NCI-H2227 (cell line): ENCODE results near the gene SLC22A23.

Experiments used
- DNase-seq: peaks from one replicate; lab custom pipeline; 2025; ENCODE audit not compliant: unreplicated experiment; lab: John Stamatoyannopoulos, UW

The SLC22A23 gene

DNA sequence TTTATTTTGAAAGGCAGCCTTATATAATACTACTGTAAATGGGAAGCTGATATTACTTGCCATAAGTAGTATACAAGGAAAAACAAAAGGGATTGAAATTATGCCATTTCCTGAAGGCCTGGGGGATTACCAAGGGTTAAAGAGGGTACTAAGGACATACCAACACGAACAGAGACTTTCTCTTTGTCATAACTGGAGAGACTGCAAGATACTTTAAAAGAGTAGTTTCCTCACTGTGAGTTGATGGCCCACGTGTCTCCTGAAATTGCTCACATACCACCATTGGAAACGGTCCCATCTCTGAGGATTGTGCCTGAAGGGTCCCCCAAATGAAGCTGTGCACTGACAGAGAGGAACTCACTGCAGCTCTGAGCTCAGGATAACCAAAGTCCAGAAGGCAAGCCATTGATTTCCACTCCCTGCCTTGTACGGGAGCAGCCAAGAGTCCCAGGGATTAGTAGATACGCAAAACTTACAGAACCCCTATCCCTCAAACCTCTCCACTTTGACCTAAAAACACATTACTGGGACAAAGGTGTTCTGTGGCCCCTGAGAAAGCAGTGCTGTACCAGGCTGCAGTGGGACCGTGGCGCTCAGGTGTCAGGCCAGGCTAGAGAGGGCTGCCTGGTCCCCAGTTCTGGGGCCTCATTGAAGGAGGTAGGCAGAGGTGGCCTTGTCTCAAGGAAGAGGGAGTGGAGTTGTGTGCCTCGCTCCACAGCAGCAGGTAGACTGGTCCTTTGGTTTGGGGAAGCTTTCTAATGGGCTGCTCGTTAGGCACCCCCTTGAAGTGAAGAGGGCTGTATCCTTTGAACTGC lies 182.9 kb downstream of the SLC22A23 start:
- no peak for DNase-seq

- no peak for DNase-seq
Measured at GRCh38 chr6:3272911-3273547, 183.8 kb downstream of the SLC22A23 start.

- no peak for DNase-seq
Measured at GRCh38 chr6:3271756-3272155, 185.1 kb downstream of the SLC22A23 start.

DNA sequence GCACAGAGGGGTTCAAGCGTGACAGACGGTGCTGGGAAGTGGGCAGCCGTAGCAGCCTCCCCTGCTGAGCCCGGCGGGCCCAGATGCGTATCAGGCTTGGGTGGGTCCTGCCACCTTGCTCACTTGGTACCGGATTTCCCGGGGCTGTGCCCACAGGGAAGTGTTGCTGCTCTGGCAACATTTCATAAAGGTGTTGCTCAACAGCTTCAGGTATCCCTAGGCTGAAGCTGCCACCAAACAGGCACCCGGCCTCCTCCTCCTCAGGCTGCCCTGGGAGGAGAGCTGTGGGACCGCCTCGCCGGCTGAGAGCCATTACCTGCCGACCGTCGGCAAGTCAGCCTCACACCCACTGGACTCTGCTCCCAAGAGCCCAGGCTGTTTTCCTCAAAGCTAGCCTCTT lies 186.6 kb downstream of the SLC22A23 start:
- no peak for DNase-seq

- no peak for DNase-seq
Measured at GRCh38 chr6:3269281-3269975, 187.4 kb downstream of the SLC22A23 start.

GRCh38 chr6:3268680-3269079 lies 188.2 kb downstream of the SLC22A23 start:
- DNase-seq = no peak

GRCh38 chr6:3267162-3267561 lies 189.7 kb downstream of the SLC22A23 start:
- no peak for DNase-seq

GRCh38 chr6:3266170-3266569 lies 190.7 kb downstream of the SLC22A23 start:
- no peak for DNase-seq

DNA sequence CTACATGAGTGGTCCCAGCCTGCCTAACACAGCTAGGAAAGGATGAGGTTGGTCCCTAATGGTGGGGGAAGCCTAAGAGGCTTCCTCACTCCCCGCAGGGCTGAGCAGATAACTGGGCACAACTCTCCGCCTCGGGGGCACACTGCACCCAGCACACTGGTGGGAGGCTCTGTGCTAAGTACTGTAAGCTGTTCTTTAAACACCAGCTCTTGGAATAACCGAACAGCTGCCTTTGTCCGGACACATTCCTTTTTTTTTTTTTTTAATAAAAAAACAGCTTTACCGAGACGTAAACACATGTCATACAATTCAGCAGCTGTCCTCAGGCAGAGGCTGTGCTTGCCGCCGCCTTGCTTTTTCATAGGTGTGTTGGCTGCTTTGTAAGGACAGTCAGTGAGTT lies 191.2 kb downstream of the SLC22A23 start:
- DNase-seq = no peak

DNA sequence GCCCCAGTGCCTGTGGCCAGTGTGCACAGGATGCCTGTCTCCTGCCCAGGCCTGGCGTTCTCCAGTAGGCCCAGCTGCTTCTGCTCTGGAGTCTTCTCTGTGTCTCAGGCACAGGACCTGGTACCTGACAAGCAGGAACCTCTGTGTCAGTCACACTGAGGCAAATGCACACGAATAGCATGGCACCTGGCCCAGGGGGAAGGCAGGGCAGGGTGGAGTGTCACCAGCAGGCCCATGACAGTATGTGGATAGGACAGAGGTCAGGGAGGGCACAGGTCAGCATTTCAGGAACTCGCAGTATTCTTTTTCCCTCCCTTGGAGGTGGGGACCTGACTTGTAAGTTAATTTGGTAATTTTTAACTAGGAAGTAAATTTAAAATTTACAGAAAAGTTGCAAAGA lies 192.5 kb downstream of the SLC22A23 start:
- DNase-seq = no peak

DNA sequence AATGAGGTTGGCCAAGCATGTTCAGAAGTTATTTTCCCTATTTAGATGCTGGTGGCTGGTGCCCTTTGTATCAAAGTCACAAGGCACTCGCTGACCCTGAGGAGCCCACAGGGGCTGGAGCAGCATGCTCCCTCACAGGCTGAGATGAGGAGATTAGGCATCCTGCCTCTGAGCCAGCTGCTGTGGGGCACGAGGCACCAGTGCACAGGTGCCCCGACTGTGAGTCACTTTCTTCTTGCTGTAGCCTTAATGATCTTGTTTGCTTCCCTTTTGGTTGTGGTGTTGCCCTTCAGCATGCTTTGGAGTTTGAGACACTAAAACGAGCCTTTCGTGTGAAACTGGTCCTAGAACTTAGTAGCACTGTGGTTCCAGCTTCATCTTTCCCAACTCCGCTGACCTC lies 193.8 kb downstream of the SLC22A23 start:
- DNase-seq = no peak

DNA sequence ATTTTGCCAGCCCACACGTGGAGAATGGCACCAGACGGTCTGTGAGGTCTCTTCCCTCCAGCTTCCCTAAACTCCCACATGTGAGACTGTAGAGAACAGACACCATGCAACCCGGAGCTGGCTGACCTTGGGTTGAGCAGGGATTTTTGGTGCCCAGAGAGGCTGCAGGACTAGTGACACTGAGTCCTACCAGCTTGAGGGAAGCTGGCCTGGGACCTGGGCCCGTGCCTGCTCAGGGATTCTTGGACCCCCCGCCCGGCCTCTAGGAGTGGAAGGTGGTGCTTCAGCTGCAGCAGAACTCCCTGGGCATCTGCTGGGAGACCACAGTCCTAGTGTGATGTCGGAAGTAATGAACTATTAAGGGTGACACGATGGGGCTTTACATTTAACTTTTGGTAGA lies 194.9 kb downstream of the SLC22A23 start:
- DNase-seq = no peak

DNA sequence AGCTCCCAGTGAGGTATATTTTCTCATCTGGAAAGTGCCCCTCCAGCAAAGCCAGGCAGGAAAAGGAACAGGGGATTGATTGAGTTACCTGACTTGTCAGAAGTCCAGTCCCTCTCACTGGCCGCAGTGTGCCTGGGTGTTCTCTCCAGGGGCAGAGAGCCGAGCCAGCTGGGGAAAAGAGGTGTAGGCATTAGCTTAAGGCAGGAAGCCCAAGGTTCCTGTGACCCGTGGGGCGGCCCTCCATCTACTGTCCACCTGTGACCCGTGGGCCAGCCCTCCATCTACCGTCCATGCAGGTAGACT lies 195.4 kb downstream of the SLC22A23 start:
- DNase-seq = no peak

DNA sequence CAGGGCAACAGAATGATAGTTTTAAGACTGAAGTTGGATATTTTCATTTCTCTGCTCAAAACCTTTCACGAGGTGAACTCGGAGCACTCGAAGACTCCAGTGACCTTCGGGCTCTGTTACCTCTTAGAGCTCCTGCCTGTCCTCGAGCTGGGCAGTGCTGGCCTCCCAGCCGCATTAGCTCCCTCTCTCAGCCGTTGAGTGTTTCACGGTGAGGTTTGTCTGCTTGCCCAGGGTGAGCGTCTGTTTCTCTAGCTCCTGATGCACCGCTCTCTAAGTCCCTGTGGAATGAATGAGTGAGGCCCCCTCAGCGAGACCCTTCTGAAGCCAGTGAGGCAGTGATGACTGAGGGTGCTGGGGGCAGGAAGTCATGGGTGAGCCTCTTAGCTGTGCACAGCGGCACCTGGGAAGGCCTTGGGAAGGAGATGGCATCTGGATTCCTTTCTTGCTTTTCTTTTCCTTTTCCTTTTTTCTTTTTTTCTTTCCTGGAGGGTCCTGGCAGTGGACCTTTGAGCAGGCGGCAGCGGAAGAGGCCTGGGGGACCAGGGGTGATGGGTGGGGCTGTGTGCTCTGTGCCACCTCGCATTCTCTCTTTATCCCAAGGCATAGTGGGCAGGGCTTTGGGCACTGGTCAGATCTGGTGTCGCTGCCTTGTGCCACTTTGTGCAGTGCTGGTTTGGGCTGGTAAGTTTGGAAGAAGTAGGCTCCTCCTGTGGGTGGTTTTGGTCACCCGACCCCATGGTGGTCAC lies 195.9 kb downstream of the SLC22A23 start:
- DNase-seq = no peak

DNA sequence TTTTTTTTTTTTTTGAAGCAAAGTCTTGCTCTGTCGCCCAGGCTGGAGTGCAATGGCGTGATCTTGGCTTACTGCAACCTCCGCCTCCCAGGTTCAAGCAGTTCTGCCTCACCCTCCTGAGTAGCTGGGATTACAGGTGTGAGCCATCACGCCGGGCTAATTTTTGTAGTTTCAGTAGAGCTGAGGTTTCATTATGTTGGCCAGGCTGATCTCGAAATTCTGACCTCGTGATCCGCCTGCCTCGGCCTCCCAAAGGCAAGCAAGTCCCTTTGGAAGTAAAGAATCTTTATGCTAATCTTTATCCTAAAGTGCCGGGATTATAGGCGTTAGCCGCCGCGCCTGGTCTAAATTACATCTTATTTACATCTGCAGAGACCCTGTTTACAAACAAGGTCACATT lies 196.6 kb downstream of the SLC22A23 start:
- DNase-seq = no peak

DNA sequence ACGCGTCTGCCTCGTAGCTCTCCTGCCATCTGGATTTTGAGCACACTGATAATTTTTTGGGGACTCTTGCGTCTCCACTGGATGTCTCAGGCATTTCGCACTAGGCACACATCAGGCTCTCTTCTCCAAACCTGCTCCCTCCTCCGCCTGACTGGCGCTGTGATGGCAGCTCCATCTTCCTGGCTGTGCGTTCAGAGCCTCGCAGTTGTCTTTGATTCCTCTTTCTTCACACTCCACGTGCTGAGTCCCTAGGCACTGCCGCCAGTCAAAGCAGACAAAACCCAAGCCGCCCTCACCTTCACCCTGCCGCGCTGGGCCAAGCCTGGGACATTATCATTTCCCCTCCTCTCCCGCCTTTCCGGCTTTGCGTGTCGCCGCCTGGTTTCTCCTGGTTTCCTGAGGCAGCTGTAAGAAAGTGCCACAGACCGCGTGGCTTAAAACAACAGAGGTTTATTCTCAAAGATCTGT lies 197.3 kb downstream of the SLC22A23 start:
- DNase-seq = peak; percentile 61

- DNase-seq = peak; percentile 94
Measured at GRCh38 chr6:3258720-3259490, 197.9 kb downstream of the SLC22A23 start, which contains the start of gene PSMG4. PSMG4 (plus strand) TSS chr6:3258947; CDS start chr6:3259023, 76 bp downstream.

- no peak for DNase-seq
Measured at GRCh38 chr6:3258201-3258600, 198.6 kb downstream of the SLC22A23 start.

- no peak for DNase-seq
Measured at GRCh38 chr6:3253597-3253961, 203.3 kb downstream of the SLC22A23 start.

GRCh38 chr6:3252861-3253596 lies 203.8 kb downstream of the SLC22A23 start:
- no peak for DNase-seq
